HG02642 (cell line): ENCODE measurements around the gene NLRX1.
"Not testable (repeated sequence)": the region's sequence is repeated elsewhere in the genome, so short reads cannot be mapped to it uniquely, and the experiment has no call there.

Experiments used
- ATAC-seq: cut with Tn5 transposase; IDR thresholded peaks from one replicate; pipeline ENCODE4 v1.9.1; 2021; ENCODE audit warnings: mild to moderate bottlenecking; ENCODE audit not compliant: unreplicated experiment, poor library complexity

The NLRX1 gene, protein sequence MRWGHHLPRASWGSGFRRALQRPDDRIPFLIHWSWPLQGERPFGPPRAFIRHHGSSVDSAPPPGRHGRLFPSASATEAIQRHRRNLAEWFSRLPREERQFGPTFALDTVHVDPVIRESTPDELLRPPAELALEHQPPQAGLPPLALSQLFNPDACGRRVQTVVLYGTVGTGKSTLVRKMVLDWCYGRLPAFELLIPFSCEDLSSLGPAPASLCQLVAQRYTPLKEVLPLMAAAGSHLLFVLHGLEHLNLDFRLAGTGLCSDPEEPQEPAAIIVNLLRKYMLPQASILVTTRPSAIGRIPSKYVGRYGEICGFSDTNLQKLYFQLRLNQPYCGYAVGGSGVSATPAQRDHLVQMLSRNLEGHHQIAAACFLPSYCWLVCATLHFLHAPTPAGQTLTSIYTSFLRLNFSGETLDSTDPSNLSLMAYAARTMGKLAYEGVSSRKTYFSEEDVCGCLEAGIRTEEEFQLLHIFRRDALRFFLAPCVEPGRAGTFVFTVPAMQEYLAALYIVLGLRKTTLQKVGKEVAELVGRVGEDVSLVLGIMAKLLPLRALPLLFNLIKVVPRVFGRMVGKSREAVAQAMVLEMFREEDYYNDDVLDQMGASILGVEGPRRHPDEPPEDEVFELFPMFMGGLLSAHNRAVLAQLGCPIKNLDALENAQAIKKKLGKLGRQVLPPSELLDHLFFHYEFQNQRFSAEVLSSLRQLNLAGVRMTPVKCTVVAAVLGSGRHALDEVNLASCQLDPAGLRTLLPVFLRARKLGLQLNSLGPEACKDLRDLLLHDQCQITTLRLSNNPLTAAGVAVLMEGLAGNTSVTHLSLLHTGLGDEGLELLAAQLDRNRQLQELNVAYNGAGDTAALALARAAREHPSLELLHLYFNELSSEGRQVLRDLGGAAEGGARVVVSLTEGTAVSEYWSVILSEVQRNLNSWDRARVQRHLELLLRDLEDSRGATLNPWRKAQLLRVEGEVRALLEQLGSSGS

DNA sequence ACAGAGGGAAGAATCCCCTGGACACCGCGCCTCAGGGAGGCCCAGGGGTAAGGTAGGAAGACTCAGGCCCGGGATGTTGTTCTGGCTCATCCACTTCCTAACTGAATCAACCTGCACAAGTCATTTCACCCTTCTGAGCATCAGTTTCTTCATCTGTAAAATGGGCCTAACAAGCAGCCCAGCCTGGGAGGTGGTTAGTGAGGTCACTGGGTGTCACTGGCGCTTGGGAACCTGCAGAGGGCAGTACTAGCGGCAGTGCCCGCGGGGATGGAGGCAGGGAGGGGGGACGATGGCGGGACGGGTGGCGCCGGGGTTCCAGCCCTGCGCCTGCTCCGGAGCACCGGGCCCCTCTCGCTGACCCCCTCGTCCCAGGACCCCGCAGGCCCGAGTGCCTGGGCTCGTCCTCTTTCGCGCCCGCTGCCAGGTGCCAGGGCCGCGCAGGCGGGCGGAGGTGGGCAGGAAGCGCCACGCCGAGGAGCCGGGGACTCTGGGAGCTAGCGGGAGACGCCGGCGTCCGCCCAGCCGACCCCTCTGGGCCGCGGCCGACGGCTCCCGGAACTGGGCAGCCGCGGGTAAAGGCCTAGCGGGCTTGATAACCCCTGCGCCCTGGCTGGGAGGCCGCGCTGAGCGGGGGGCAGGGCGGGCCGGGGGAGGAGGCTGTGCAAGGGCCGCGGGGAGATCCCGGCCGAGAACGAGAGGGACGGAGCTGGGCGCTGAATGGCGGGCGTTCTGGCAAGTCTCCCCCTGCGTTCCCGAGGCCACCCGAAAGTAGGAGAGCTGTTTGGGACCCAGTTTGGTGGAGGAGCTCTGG, at the start of gene NLRX1:
Gene NLRX1 (plus strand): TSS at position 255 of the 811 bp plus-strand sequence. CDS start 2,679 bp downstream, outside the sequence.
- ATAC-seq = peak; percentile 84

DNA sequence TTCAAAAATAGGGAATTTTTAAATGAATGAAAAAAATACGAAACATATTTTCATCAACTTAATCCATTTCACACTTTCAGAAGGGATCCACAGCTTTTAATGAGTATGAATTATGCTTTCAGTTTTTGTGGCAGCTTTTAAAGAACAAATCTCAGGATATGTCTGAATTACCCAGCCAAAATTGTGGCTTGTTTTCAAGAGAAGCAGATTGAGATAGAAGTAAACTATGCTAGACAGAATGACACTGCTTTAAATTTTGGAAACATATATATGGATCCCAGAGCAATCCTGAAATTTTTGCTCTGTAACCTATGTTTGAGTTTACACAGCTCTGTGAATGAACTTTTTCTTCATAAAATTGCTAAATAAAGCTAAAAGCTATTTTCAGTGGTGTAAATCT, 49.6 kb upstream of the NLRX1 start:
- no peak for ATAC-seq

DNA sequence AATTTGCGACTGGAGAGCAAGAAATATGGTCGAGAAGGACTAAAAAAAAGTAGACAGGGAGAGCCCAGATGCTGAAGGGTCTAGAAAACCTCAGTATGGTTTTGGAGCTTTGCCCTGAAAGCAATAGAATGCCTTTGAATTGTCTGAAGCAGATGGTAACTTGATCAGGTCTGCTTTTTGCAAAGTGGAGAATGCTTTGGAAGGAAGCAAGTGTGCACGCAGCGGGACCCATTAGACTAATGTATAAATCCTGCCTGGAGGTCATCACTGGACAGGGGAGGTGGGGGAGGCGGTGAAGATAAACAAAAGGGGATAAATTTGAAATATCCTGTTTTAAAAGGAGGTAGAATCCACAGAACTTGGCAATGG, 47.9 kb upstream of the NLRX1 start:
- no peak for ATAC-seq

DNA sequence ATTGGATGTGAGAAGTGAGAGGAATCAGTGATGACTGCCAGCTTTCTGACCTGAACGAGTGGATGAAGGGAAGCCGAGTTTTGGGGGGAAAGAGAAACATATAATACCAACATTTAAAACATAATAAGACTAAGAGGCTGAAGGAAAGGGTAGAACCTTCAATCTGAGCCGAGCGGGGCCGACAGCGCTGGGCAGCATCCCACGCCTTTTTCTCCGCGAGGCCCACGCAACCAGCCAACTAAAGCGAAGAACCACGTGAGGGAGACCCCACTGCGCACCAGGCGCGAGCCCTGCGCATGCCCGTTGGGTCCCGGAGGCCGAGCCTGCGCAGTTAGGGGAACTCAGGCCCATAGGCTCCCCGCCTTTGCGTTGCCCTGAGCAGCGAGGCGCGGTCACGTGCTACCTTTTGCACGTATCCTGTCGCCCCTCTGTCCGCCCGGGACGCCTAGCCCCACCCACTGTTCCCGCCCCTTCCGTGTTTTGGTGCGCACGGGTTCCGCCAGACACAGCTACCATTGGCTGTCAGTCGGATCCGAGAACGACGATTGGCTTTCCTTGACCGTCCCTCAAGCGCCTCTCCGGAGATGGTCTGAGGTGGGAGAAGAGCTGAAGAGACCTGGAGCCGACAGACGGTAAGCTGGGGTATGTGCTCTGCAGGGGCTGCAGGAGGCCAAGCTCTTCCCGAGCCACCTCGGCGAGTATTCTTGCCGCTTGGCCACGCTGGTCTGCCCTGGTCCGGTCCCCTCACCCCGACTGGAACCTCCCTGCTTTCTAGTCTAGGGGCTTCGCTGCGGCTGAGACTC, 47.3 kb upstream of the NLRX1 start, which contains the start of gene HINFP:
Gene HINFP (plus strand): TSS at position 573 of the 803 bp plus-strand sequence. CDS start 5,365 bp downstream, outside the sequence.
- ATAC-seq = peak; percentile 97

DNA sequence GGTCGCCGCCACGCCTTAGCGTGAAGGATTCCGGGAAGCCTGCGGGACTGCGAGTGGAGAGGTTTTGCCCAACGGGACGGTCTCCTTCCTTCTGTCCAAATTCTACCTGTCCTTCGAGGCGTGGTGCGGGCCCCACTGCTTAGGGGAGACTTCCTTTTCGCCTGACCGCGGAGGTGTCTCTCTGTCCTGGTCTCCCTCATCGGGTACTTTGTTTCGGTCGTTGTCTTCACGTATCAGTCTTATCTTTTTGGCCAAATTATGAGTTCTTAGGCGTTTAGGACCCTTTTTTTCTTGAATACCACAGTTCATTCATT, 46.8 kb upstream of the NLRX1 start:
- ATAC-seq = no peak

DNA sequence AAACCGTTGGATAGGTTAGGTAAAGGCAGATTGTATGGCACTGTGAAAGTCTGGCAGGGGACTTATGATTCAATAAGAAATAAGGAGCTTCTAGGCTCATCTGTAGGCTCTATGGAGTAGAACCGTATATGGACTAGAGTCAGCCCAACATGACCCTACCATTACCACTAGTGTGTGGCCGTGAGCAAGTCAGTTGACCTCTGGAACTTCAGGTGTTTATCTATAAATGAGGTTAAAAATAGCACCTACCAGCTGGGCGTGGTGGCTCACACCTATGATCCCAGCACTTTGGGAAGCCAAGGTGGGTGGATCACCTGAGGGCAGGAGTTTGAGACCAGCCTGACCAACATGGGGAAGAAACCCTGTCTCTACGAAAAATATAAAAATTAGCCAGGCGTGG, 42.7 kb upstream of the NLRX1 start:
- no peak for ATAC-seq

DNA sequence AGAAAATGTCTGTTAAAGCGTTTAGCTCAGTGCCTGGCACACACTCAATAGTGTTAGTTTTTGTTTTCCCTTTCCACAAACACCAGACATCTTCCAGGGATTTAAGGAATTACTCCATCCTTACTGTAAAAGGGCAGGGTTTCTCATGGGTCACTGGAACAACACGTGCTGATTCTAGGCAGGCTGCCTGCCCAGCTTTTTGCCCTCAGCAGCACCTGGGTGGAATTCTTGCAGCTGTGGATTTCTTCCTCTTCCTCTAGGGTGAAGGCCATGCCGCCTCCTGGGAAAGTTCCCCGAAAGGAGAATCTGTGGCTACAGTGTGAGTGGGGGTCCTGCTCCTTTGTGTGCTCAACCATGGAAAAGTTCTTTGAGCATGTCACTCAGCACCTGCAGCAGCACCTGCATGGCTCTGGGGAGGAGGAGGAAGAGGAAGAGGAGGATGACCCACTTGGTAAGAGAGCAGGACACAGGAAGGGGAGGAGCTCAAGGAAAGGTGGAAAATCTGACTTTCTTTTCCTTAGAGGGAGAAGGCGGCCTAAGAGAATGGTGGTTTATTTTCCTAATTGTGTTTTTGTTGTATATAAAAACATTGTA, 41.8 kb upstream of the NLRX1 start:
- no peak for ATAC-seq

DNA sequence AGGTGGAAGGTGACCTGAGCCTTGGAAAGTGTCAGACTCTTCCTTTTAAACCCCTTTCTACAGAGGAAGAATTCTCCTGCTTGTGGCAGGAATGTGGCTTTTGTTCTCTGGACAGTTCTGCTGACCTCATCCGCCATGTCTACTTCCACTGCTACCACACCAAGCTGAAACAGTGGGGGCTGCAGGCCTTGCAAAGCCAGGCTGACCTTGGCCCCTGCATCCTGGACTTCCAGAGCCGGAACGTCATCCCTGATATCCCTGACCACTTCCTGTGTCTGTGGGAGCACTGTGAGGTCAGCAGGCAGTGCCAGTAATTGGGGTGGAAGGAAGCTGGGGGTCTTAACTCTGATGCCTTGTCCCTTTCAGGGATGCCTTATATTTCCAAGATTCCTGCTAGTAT, 37.9 kb upstream of the NLRX1 start:
- ATAC-seq = no peak

DNA sequence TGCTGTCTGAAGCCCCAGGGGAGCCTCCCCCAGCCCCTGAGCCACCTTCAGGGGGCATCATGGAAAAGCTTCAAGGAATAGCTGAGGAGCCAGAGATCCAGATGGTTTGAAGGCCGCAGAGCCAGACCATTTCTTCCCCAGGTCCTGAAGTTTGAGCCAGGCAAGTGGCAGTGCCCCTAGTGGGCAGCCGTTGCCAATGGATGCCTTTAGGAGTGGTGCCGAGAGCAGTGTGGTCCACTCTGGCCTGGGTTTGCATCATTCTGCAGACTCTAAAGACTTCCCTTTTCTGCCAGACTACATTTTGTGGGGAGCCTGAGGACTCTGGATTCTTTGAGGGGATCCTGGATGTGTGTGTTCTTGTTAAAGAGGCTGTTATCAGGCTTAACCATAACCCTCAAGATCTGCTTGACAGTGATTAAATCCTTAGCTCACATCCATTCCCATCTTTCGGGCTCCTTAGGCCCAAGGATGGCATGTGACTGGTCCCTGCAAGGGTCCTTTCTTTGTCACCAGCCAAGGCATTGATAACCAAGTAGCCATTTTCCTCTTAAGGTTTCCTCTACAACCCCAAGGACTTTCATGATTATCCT, 34.0 kb upstream of the NLRX1 start:
- no peak for ATAC-seq

DNA sequence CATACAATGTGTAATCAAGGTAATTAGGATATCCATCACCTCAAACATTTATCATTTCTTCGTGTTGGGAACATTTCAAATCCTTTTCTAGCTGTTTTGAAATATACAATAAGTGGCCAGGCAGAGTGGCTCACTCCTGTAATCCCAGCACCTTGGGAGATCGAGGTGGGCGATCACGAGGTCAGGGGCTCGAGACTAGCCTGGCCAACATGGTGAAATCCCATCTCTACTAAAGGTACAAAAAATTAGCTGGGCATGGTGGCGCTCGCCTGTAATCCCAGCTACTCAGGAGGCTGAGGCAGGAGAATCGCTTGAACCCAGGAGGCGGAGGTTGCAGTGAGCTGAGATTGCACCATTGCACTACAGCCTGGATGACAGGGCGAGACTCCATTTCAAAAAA, 29.2 kb upstream of the NLRX1 start:
- not testable (repeated sequence) for ATAC-seq

DNA sequence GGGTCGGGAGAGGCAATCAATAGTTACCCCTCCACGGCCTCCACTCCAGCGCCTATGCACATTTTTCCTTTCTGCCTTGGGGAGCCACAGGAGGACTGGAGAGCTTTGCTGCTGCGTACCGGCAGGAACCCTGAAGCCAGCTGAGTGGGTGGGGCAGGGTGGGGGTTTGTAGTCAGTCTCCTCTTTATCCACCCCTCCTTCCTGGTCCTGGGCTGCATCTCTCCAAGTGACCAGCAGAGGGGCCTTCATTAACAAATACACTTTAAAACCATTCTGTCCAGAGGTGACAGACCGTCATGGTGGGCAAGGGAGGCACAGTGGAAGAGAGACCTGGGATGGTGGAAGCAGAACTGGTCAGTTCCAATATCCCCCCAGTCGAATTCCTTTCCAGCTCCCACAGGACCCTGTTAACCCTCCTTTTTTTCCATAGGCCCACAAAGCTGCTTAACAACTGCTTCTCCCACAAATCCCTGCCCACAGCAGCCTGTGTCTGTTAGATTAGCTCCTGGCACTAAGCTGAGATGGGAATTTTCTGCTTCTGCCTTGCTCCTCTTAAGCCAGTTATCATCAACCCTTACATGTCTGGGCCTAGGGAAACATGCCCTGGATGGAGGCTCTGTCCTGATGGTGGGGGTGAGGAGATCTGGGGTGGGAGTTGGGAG, 23.6 kb upstream of the NLRX1 start:
- peak; percentile 59 for ATAC-seq

DNA sequence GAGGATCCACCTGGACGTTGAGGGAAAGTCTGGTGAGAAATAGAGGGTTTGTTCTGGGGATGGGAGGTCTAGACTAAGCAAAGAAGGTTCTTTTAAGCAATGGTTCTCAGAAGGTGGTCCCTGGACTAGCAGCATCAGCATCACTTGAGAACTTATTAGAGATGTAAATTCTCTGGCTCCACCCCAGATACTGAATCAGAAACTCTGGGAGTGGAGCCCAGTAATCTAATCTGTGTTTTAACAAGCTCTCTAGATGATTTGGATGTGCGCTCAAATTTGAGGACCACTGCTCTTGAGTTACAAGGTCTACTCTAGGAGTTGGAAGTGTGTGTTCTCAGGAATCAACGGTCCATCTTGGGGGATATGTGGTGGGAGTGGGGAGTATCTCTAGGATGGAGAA, 23.0 kb upstream of the NLRX1 start:
- no peak for ATAC-seq

DNA sequence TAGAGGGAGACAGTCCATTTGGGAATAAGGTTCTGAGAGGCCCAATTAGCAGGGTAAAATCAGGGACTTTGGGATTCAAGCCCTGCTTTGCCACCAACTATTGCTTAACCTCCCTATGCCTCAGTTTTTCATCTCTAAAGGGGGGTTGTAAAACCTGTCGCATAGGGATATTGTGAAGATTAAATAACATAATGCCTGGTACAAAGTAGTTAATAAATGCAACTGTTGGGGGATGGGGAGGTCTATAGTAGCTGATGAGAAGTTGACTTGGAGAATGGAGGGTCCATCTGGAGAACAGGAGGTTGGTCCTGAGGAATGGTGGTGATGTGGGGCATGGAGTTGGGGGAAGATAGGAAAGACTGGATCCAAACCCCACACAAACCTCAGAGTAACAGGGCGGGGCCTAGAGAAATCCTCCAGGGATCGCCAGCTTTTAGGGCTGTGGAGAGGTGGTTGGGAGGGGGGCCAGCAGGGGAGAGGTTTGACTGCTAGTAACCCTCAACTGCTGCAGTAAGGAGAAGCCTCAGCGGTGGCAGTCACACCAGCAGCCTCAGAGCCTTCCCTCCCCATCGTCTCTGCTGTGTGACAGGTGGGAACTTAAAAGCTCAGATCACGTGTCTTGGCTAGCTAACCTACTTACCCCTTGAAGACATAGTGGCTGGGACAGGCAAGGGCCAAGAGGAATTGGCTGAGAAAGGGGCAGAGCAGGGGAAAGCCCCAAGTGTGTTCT, 20.8 kb upstream of the NLRX1 start:
- no peak for ATAC-seq

DNA sequence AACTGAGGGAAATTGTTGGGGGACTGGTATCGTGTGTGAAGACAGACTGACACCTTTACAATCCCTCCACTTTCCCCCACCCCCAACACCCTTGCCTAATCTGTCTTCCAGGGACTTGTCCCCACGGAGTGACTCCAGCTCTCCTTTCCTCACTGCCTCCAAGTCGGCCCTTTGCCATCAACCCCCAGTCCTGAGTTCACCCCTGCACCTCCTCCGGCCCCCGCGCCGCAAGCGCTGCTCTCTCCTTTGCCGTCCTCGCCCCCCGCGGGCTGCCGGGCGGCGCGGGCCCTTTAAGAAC, 19.9 kb upstream of the NLRX1 start:
- ATAC-seq = no peak

DNA sequence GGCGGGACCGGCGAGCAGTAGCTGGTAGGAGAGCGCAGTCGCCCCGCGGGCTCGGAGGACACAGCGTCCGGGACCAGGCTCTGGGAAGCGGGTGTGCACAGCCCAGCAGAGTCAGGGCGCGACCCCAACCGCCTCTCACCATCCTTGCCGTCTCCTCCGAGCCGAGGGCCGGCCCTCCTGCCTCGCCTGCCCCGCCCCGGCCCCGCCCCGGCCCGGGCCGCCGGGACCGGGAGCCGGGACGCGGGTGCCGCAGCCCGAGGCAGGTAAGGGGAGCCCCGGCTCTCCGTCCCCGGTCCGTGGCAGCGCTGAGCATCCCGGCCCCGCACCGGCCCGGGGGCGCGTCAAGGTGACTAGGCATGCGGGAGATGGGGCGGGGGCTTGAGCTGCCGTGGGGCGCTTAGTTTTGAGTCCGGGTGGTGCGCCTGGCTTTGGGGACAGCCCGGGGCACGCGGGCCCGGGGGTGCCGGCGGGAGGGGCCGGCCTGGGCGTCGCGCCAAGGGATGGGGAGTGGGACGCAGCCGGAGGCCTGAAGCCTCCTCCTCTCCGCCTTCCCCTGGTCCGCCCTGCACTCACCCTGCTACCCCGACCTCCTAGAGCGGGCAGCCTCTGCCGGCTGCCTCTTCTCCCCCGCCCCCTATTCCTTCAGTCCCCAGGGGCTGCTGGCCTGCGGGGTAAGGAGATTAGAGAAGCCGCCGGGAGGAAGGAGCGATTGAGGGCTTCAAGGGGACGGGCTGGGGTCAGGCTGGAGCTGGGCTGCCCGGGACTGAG, 19.3 kb upstream of the NLRX1 start, which contains the start of gene ABCG4:
Gene ABCG4 (plus strand): TSS at position 35 of the 768 bp plus-strand sequence. CDS start 914 bp downstream, outside the sequence.
- ATAC-seq = no peak

DNA sequence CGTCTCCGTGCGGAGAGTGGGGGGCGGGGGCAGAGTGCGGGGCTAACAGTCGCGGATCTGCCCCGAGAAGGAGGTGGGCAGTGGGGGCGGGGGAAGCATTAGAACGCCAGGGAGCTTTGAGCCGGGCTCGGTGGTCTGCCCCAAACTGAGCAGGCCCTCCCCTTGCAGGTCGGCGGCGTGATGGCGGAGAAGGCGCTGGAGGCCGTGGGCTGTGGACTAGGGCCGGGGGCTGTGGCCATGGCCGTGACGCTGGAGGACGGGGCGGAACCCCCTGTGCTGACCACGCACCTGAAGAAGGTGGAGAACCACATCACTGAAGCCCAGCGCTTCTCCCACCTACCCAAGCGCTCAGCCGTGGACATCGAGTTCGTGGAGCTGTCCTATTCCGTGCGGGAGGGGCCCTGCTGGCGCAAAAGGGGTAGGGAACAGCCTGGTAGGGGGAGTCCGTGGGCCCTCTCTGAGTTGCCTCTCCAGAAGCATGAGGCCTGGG, 18.7 kb upstream of the NLRX1 start:
- ATAC-seq = no peak

DNA sequence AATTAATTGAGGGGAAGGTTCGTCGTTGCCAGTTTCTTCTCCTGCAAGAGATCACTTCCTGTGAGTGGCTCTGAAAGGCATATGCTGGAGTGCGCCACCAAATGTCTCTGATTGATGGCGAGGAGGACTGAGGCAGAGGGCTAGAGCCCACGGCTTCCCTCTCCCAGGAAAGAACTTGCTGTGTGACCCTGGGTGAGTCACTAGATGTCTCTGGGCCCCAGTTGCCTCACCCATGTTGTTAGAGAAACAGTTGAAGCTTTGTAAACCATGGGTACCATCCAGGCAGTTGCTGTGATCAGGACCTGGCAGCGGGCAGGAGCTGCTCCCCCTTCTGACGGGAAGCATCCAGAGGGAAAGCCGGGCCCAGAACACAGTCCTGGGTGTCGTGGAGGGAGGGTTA, 16.5 kb upstream of the NLRX1 start:
- no peak for ATAC-seq
